ENCODE data around the gene DAO.
"Not testable (repeated sequence)": the region's sequence is repeated elsewhere in the genome, so short reads cannot be mapped to it uniquely, and the experiment has no call there.

The DAO gene

DNA sequence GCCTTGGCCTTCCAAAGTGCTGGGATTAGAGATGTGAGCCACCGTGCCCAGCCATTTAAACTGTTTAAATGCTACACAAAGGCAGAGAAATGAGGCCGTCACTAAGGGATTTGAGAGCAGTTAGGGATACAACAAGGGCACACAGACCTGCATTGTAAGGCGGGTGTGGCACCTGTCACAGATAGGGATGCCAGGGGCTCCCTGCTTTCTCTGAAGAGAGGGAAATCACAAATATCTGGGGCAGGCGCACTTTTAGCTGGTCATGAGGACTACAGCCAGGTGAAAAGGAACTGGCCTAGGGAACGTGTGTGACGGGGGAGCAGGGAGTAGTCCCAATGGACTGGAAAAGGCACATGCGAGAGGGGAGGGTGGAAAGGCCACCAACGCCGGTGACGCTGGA is 32.2 kb upstream of the DAO start:
- in situ Hi-C loops (cut with MboI; ENCODE audit: low sequenced_read_pairs), result no loop called here

DNA sequence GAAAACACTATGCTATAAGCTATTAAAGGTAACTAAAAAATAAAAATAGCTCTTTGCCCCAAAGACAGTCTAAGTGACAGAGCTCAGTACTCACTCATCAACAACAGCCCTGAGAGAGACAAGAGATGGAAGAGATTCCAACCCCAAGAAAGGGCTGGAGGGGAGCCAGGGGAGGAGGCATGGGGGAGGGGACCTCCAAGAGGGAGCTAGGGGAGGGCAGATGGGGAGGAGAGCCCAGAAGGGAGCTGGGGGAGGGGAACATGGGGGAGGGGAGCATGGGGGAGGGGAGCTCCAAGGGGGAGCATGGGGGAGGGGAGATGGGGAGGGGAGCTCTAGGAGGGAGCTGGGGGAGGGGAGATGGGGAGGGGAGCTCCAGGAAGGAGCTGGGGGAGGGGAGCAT is 30.2 kb upstream of the DAO start:
- in situ Hi-C loops (cut with MboI; ENCODE audit: low sequenced_read_pairs), result no loop called here

DNA sequence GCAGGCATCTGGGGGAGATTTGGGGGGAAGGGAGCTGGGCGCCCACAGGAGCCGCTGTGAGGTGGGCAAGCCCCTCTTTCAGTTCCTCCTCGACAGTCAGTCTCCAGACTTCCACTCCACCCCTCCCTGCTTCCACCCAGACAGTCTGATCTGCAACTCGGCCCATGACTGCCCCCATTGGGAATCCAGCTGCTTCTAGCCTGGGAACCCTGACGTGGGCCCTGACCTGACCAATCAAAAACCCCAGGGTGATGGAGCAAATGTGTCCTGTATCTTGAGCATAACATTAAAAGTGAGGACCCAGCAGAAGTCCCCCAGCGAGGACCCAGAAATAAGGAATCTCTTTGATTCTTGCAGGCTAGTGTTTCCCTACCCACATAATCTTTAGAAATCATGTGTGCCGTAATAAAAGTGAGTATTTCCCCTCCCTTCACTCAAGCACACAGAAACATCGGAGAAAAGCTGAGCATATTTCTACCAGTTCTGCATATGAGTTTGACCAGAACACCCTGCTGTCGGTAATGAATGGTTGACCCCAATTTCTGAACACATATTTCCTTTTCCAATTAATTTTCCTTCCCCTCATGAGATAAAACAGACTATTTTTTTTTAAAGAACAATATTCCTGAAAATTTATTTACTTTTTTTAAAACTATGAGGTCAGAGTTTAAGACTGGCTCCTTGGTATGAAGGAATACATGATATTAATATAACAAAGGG is 28.9 kb upstream of the DAO start:
- in situ Hi-C loops (cut with MboI; ENCODE audit: low sequenced_read_pairs), result no loop called here

DNA sequence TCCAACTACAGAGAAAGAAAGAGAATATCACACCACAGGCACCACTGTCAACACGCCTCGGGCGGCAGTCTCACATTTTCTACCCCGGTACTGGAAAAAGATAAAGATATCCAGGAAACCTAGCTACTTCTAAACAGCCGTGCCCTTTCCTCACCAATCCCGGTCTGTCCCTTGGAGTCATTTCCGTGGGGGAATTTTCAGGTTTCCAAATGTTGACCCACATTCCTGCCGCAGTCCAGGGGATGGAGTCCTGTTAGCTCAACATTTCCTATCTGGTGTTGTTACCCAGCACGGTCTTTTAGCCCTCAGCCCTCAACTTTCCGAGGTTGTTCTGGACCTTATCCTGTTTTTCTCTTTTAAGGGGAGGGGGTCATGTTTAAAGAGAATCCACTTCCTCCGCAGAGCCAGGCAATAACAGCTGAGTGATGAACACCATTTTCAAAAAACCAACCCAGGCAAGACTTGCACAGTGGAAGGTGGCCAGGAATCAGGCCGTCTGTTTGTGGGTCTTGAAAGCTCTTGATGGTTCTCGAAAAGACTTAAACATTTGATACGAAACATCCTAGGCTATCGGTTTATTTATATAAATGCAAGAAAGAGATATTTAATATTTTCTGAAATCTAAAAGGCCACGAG is 27.1 kb upstream of the DAO start:
- in situ Hi-C loops (cut with MboI; ENCODE audit: low sequenced_read_pairs), result no loop called here

DNA sequence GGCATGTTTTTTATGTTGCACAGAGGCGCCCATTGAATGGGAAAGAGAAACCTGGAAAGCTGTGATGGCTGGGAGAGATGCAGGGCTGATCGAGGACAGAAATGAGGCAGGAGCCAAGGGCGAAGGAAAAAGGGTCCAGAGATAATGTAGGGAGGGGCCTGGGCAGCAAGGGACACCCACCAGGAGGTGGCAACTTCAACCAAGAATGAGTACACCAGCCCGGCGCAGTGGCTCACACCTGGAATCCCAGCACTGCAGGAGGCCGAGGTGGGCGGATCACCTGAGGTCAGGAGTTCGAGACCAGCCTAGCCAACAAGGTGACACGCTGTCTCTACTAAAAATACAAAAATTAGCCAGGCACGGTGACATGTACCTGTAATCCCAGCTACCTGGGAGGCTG is 26.5 kb upstream of the DAO start:
- in situ Hi-C loops (cut with MboI; ENCODE audit: low sequenced_read_pairs), result no loop called here

DNA sequence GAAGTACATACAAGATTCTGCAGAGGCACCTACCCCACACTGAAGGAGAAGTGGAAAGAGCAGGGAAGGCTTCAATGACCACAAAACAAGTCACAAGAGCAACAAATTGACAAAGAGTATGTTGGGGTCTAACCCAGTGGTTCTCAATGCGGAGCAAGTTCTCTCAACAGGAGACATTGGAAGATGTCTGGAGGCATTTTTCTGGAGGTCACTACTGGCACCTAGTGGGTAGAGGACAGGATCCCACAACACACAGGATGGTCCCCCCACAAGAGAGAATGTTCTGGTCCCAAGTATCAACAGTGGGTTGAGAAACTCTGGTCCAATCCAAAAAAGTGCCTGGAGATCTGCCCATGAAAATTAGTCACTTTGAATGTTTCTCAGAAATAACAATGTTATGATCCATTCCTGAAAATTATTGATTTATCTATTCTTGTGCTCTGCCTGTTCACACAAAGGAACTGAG is 25.9 kb upstream of the DAO start:
- in situ Hi-C loops (cut with MboI; ENCODE audit: low sequenced_read_pairs), result no loop called here

DNA sequence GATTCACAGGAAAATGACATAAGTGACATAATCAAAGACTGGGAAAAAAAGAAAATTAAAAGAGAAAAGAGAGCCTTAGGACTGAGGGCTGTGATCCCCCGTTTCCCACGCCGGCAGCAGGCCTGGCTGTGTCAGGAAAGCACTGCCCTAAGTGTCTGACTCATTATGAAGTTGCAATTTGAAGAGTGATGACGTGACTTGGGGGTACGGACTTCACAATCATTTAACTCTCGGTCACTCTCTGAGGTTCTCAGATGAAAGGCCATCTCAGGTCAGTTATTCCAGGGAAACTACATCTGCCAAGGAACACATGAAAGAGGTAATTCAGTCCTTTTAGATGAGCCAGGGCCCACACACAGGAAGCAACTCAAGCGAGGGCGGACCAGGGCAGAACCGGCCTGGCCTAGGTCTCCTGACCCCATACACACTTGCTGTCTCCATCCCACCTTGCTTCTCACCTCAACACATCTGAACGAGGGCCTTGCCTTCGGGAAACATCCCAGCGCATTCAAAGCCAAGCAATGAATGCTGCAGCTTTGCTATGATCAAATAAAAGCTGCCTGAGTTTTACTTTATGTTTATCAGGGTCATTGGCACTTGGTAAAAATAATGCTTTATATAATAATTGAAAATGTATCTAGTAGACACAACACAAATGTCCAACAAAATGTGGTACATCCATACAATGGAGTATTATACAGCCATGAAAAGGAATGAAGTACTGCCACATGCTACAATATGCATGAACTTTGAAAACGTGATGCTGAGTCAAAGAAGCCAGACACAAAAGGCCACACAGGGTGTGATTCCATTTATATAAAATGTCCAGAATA is 25.2 kb upstream of the DAO start:
- in situ Hi-C loops (cut with MboI; ENCODE audit: low sequenced_read_pairs), result no loop called here

DNA sequence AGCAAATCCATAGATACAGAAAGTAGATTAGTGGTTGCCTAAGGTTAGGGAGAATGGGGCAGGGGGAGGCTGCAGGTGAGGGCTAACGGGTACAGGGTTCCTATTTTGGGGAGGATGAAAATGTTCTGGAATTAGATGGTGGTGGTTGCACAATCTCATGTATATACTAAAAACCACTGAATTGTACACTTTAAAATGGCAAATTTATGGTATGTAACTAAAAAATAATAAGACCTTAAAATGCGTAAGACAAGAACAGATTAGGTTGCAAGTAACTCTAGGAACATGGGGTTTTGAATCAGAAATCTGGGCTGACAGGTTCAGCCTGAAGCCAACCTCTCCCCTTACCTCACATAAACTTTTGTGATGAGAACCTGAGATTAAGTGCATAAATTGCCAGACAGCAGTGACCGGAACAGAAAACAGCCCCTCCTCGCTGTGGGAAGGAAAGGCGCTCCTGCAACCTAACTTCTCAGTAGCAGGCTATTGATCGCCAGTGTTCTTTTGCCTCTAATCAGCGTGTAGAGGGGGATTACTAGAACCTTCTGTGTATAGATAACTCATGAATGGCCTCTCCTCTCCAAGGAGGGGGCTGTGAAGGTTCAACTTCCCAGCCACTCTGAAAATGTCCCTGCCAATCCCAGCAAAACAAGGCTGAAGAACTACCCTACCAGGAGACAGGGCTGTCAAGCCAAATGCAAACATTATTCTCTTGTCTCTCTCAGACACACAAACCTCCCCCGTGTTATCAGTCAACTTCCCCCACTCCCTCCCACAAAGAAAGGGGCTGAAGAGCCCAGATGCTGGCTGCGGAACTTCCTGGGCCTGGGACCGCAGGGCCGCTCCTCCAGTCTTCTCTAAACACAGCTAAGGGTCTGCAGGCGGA is 24.4 kb upstream of the DAO start:
- in situ Hi-C loops (cut with MboI; ENCODE audit: low sequenced_read_pairs), result no loop called here

DNA sequence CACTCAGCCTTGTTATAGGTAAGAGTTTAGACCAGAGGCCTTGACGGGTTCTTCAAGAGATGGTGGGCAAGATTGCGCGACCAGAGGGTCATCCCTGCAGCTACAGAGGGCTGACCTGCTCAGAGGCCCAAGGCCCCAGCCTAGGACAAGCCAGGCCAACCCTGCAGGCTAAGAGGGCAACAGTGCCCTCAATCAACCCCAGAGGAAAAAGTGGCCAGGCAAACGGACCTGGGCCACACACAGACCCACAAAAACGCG is 23.8 kb upstream of the DAO start:
- in situ Hi-C loops (cut with MboI; ENCODE audit: low sequenced_read_pairs), result no loop called here

DNA sequence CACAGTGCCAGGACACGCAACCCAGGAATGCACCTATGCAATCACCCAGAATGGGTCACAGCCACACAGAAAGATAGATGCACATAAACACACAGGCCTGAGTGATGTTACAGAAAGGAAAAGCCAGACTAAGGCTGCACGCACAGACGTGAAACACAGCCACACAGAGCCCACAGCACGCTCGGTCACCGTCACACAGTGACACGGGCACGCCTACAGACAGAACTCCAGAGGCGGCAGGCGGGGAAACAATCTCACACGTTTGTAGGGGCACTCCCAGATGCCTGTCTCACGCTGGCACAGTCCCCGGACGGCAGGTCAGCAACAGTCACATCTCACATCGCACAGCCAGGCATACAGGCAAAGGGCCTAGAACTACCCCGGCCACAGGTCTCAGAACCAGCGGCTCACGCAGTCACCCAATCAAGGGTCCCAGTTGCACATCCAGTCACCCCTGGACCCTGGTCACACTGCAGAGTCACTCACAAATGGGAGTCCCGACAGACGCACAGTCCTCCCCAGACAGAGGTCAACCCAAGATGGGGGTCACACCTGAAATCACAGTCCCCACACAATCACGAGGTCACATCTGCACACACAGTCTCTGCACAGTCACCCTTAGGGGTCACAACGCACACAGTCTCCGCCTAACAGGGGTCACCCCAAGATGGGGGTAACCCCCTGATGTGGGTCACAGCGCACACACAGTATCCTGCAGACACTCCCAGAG is 23.3 kb upstream of the DAO start:
- in situ Hi-C loops (cut with MboI; ENCODE audit: low sequenced_read_pairs), result no loop called here

DNA sequence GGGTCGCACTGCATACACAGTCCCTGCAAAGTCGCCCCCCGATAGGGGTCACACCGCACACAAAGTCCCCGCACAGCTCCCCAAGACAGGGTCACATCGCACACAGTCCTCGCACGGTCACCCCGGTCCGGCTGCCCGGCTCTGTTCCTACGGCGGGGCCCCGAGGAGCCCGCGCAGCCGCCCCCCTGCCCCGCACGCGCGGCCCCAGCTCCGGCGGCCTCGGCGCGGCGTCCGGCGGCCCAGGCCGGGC is 22.8 kb upstream of the DAO start:
- in situ Hi-C loops (cut with MboI; ENCODE audit: low sequenced_read_pairs), result no loop called here

DNA sequence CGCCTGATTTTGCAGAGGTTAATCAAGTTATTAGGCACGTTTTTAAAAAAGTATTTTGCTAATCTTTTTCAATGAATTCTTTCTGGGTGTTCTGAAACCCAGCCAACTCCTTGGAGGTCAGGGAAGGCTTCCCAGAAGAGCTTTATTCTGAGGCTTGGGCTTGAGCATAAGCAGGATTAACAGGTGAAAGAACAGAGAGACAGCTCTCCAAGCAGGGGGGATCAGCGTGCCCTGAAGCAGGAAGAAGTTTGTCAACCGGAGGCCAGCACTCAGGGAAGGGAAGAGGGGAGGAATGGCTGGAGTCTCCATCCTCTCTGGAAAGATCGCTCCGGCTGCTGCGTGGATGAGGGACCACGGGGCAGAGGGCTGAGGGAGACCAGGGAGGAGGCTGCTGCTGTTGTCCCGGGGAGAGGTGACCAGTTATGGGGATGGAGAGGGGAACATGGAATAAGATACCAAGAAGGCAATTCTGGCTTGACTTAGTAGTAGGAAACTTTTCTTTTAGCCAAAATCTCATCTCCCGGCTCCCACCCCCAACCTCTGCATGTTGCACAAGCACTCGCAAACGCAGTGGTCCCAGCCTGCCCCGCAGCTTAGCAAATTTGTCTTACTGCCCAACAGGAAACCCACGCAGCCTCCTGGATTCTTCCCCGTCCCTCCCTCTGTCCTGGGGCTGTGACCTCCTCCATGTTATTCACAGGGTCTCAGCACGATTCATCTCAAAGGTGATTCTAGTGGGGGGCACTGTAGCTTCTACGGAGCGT is 21.4 kb upstream of the DAO start:
- in situ Hi-C loops (cut with MboI; ENCODE audit: low sequenced_read_pairs), result no loop called here

DNA sequence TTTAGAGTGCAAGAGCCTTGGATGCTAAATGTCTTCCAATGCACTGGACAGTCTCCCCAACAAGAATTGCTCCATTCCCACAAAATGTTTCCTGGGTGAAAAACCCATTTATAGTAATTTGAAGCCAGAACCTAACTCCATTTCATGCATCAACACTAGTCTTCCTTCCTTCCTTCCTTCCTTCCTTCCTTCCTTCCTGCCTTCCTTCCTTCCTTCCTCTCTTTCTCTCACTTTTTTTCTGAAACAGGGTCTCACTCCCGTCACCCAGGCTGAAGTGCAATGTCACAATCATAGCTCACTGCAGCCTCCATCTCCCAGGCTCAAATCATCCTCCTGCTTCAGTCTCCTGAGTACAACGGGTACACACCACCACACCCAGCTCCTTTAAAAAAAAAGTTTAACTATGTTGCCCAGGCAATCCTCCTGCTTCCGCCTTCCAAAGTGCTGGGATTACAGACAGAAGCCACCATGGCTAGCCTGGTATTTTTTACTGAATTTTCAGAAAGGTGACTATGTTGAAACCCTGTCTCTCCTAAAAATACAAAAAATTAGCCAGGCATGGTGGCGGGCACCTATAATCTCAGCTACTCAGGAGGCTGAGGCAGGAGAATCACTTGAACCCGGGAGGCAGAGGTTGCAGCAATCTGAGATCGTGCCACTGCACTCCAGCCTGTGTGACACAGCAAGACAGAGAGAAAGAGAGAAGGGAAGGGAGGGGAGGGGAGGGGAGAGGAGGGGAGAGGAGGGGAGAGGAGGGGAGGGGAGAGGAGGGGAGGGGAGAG is 20.6 kb upstream of the DAO start:
- in situ Hi-C loops (cut with MboI; ENCODE audit: low sequenced_read_pairs), result not testable (repeated sequence)

DNA sequence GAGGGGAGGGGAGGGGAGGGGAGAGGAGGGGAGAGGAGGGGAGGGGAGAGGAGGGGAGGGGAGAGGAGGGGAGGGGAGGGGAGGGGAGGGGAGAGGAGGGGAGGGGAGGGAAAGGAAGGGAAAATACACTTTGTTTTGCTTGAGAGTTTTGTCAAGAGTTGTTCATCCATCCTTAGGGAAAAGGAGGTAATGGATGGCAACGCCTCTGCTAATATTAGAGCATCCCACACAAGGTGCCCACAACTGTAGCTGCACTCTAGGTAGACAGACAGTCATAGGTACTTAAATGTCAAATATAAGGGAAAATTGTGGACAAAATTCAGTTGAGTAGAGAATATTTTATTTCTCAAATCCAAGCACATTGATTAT is 20.0 kb upstream of the DAO start:
- in situ Hi-C loops (cut with MboI; ENCODE audit: low sequenced_read_pairs), result no loop called here

DNA sequence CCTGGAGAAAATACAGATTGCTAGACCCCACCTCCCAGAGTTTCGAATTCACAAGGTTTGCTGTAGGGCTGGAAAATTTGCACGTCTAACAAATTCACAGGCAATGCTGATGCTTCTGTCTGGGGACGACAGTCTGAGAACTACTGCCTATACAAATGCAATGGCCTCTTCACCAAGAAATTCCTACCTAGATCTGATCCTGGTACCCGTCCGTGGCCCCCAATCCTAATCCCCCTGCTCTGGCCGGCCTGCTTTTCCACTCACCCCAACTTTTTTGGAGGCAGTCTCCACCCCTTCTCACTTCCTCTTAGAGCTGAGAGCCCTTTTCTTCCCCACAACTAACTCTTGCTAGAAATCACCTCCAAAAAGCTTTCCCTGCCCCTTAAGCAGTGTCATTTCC is 19.4 kb upstream of the DAO start:
- in situ Hi-C loops (cut with MboI; ENCODE audit: low sequenced_read_pairs), result no loop called here

DNA sequence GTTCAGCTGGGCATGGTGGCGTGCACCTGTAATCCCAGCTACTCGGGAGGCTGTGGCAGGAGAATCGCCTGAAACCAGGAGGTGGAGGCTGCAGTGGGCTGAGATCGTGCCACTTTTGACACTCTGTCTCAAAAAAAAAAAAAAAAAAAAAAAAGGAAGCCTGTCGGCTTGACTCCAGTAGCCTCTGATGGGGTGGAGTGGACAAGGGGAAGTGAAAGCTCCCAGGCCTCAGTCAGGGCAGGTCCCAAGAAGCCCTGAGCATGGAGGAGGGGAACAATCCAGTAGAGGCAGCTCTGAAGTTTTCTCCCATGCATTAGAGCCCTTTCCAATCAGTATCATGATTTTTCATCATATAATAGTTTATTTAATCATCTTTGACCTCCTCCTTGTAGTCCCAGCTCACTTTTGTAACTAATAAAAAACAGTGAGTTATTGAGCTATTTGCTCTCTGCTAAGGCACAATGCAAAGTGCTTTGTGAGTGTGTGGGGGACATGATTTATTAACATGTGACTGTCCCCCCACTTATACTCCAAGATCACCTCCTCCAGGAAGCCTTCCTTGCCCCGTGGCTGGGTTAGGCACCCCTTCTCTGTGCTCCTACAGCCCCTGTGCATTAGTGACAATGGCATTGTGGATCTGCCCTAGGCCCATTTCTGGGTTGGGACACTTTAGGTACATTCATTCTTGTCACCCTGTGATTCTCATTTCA is 17.9 kb upstream of the DAO start:
- in situ Hi-C loops (cut with MboI; ENCODE audit: low sequenced_read_pairs), result no loop called here

DNA sequence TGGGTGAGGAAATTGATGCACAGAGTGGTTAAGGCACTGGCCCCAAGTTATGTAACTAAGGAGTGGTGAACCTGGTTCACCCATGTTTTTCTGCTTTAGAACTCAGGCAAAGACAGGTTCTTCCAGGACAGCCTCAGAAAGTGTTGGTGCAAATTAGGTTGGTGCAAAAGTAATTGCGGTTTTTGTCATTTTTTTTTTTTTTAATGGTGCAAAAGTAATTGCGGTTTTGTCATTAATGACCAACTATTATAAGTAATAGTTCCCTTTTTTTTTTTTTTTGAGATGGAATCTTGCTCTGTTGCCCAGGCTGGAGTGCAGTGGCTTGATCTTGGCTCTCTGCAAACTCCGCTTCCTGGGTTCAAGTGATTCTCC is 17.3 kb upstream of the DAO start:
- in situ Hi-C loops (cut with MboI; ENCODE audit: low sequenced_read_pairs), result no loop called here

DNA sequence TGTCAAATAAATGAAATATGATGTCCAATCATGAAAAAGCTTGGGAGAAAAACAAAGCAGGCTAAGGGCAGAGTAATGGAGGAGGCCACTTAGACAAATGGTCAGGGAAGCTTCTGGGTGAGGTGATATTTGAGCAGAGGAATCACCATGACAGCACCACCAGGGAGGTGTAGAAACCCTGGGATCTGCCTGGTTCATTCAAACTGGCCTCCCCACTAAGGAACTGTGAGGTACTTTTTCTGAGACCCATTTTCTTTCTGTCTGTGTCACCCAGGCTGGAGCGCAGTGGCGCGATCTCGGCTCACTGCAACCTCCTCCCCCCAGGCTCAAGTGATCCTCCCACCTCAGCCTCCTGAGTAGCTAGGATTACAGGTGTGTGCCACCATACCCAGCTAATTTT is 14.7 kb upstream of the DAO start:
- in situ Hi-C loops (cut with MboI; ENCODE audit: low sequenced_read_pairs), result no loop called here

DNA sequence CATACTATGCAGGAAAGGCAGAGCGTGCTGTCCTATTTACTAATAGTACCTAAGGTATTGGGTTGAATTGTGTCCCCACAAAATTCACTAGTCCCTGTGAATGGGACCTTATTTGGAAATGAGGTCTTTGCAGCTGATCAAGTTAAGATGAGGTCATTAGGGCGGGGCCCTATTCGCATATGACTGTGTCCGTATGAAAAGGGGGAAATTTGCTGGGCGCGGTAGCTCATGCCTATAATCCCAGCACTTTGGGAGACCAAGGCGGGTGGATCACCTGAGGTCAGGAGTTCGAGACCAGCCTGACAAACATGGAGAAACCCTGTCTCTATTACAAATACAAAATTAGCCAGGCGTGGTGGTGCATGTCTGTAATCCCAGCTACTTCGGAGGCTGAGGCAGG is 13.8 kb upstream of the DAO start:
- in situ Hi-C loops (cut with MboI; ENCODE audit: low sequenced_read_pairs), result not testable (repeated sequence)
